ENCODE data around the gene HNRNPM.

- TF ChIP-seq, protein P1, sequence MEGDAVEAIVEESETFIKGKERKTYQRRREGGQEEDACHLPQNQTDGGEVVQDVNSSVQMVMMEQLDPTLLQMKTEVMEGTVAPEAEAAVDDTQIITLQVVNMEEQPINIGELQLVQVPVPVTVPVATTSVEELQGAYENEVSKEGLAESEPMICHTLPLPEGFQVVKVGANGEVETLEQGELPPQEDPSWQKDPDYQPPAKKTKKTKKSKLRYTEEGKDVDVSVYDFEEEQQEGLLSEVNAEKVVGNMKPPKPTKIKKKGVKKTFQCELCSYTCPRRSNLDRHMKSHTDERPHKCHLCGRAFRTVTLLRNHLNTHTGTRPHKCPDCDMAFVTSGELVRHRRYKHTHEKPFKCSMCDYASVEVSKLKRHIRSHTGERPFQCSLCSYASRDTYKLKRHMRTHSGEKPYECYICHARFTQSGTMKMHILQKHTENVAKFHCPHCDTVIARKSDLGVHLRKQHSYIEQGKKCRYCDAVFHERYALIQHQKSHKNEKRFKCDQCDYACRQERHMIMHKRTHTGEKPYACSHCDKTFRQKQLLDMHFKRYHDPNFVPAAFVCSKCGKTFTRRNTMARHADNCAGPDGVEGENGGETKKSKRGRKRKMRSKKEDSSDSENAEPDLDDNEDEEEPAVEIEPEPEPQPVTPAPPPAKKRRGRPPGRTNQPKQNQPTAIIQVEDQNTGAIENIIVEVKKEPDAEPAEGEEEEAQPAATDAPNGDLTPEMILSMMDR (IDR thresholded peaks at IDR 0.05) = no peak
- no peak for TF ChIP-seq POLR2A (IDR thresholded peaks at IDR 0.05)
Measured at GRCh38 chr19:8486661-8487136, 41.9 kb downstream of the HNRNPM start.

All from testis (tissue), 2 donors.